Stimulated activated CD4-positive, alpha-beta T cell treated with anti-CD3 and anti-CD28 coated beads, Interleukin-15, amount 100 ng/mL, for 24 hours (primary cell): ENCODE results near the gene RPS21.

ENCODE experiments used
- DNase-seq: peaks from one replicate; pipeline ENCODE4 v3.0.0-alpha.2; 2020

The RPS21 gene

DNA sequence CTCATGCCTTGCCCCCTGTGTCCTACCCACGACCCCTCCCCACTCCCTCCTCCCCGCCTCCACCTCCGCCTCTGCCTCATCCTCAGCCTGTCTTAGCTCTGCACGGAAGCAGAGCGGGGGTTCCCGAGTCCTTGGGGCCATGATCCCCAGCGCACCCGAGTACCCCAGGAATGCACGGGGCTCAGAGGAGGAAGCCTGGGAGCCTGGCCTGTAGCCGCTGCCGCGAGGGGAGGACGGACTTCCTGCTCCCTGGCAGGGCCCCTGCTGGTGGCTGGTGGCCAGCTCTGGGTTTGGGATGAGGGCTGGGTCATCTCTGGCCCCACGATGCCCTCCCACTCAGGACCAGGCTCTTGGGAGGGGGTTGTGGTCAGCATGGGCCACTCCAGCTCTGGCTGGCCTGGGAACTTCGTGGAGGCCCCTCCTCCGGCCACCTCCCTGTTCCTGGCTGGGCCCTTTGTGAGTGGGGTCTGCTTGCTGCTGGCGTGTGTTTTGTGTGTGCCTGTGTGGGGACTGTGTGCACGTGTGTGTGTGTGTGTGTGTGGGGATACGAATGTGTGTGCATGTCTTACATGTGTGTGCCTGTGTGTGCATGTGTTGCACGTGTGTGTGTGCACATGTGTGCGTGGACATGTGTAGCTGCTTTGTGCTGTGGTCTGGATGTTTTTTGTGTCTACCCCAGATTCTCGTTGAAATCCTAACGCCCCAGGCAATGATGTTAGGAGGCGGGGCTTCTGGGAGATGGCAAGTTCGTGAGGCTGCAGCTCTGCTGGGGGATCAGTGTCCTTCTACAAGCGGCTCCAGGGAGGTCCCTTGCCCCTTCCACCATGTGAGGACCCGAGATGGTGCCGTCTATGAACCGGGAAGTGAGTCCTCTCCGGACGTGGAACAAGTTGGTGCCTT is 41.7 kb downstream of the RPS21 start:
- DNase-seq: no peak

DNA sequence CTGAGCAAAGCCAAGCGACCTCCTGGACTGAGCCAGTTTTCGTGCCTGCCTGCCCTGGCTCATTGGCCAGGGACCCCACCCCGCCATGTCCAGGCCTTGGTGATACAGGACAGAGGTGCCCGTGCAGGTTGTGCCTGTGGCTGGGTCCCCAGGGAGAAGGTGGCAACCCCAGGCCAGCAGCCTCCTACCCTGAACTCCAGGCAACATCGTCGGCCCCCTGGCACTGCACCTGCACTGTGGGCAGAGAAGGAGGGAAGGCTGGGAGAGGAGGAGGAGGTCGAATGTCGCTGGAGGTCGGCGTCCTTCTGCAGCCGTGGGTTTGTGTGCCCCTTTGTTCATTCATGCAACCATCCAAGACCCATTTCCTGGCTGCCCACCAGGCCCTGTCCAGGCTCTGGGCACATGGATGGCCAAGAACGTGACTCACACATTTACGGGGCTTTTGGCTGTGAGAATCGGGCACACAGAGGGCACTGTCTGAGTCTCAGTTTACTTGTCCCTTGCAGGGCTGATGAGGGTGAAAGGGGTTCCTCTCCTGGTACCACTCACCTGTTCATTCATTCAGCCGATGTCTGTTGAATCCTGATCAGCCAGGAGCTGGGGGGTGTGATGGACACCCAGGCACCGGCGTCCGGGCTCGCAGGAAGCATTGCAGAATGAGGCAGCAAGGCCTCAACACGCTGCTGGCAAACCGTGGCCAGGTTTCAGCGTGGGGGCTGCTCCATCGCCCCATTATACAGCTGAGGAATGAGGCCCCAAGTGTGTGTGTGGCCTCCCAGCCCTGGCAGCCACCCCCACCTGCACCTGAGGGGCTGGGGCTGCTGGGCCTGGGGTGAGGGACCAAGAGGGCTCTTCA is 42.8 kb downstream of the RPS21 start:
- no peak for DNase-seq

GRCh38 chr20:62430311-62430853 is 43.5 kb downstream of the RPS21 start:
- no peak for DNase-seq

GRCh38 chr20:62430866-62431447 is 44.1 kb downstream of the RPS21 start:
- DNase-seq: no peak

GRCh38 chr20:62433658-62434497 is 47.0 kb downstream of the RPS21 start:
- no peak for DNase-seq

DNA sequence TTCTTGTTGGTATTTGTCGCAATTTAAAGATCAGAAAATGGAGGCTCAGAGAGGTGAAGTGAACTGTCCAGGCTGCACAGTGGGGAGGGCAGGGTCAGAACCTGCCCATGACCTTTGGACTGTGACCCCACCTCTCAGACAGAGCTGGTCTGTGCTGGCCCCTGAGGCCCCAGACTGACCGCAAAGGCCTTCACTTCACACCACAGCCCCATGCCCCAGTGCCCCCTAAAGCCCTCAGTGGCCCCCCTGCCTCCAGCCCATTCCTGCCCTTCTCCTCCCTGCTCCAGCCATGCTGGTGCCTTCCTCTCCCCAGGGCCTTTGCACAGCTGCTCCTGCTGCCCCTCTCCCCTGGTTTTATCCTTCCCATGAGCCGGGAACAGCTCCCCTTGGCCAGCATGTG is 49.8 kb downstream of the RPS21 start:
- DNase-seq: no peak

DNA sequence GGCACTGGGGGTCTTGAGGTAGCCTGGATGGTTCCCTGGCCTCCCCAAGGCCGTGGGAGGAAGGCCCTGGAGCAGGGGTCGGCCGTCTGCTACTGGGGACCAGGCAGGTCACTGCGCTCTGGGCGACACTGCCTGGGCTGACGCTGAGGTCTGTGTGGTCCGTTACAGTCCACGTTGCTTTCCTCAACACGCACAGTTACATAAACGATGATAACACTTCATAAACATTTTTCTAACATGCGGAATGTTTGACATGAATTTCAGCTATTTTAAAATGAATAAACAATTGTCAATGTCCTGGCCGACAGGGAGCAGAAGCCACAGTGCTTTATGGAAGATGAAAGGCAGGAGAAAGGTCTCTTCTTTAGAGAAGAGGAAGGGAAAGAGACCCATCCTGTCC is 50.6 kb downstream of the RPS21 start:
- DNase-seq: no peak

- no peak for DNase-seq
These were observed 51.0 kb downstream of the RPS21 start for GRCh38 chr20:62437927-62438326.
